Left renal cortex interstitium (tissue), 4 donors: ENCODE data around the gene MB21D2. TPM values are rescaled to one million over a fixed set of nuclear protein-coding genes. Genes with fewer than 3 reads are reported as not detected.

ENCODE experiments used
- DNase-seq, 4 donors: peaks; one replicate each; pipeline ENCODE4 v3.0.0-alpha.2; 2013; ENCODE audit warnings: low read depth in 4 of 4, low spot score in 2 of 4, missing footprints in 1 of 4
- polyA plus RNA-seq, 4 donors: library from polyadenylated mRNA; unstranded; fragments of 120-200 nt; gene quantifications; one replicate each; pipeline ENCODE4 v1.2.1, GENCODE V29; 2013; ENCODE audit not compliant: insufficient read length in 4 of 4

MB21D2 gene
- polyA plus RNA-seq, 4 donors: 14.0 to 16.5 (median 15.0) TPM

DNA sequence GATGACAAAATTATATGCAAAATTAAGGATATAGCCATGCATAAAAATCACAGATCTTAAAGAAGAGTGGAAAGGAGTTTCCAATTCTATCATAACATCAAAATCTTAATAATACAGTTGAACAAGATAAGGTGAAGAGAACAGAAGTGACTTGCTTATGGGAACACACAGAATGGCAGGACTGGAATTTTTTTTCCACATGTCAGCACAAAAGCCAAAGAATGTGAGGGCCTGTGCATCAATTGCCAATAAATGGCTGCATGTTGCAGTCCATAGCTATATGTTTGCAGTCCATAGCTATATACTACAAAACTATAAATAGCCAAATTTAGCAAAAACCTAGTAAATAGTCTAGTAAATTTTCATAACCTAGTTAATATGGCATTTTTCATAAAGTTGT lies 10.4 kb upstream of the MB21D2 start:
- no peak for DNase-seq

DNA sequence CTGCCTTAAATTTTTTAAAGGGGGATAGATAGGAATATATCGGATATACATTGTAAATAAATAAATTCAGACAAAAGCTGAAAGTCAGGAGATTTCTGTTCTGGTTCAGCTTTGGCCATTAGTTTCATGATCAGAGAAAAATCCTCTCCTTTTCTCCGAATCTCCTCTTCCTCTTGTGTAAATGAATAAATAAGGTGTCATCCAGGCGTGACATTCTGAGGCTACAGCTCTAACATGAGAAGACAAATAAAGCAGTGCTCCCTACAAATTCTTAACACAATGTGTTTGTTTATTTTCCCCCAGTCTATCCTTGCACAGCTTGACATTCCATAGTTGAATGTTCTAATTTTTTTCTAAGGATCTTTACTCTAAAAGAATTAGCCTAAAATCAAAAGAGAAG lies 9.4 kb upstream of the MB21D2 start:
- no peak for DNase-seq

DNA sequence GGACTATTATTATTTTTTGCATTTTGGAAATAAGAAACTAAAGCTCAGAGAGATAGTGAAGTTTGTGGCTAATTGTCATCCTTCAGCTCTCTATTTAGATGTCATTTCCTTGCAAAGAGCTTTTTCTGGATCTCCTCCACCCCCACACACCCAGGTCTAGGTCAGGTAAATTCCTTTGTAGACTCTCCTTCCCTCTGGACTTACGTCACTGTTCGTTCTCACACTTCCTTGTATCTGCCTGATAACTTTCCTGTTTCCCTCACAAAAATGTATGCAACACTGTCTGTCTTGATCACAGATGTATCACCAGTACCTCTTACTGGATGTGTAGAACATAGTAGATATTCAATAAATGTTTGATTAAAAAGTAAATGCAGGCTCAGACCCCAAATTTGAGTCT lies 6.1 kb upstream of the MB21D2 start:
- no peak for DNase-seq

DNA sequence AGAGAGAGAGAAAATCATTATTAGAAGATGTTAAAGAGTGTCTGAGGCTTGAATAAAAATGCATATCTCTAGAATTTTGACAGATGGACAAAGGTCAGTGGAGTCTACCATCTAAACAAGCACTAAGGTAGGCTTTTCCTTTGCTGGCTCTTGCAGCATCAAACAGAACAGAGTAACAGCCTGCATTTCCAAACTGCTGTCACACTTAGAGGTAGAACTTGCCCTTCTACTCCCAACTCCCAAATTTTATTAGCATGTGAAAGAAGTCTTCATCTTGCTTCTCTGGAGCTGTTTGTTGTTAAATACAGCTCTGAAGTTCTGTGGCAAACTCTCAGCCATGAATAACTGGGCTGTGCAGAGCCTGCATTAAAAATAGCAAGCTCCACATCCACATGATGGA lies 4.1 kb upstream of the MB21D2 start:
- no peak for DNase-seq

DNA sequence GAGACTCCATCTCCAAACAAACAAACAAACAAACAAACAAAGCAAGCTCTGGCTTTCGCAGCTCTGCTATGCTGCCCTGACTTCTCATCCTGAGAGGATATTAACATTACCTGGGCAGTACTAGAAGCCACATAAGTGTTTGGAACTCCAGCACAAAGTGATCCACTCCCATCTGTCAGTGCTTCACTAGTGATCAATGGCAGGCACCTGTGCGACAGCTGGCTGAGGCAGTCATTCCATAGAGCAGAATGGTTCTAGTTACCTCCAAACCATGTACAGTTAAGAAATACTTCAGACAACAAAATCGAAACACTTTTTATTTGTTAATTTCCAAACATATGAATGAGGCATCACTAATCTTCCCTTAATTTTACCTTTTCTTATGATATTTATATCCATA lies 2.8 kb upstream of the MB21D2 start:
- no peak for DNase-seq

DNA sequence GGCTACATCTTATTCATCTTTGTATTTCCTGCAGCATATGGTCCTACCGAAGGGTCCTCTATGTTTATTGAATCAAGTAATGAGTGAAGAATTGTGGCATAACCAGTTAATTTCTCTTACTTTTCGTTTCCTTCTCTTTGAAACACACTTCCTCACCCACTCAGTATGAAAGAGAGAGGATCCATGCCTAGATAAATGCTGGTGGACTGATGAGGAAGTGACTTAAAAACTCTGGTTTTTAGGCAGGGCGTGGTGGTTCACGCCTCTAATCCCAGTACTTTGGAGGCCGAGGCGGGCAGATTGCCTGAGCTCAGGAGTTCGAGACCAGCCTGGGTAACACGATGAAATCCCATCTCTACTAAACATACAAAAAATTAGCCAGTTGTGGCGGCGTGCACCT lies 2.2 kb upstream of the MB21D2 start:
- DNase-seq: no peak

DNA sequence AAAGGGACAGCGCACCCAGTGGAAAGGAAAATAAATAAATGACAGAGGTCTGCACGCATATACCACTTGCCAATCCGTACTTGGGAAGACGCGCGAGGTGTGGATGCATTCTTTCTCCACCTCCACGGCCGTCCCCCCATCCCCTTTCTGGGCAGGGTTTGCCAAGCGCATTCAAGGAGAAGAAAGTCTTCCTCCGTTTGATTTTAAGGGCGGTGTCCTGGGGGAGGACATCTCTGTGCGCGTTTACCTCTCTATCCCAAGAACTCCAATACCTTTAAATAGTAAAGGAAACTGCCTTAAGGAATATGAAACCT lies 576 bp upstream of the MB21D2 start:
- no peak for DNase-seq

DNA sequence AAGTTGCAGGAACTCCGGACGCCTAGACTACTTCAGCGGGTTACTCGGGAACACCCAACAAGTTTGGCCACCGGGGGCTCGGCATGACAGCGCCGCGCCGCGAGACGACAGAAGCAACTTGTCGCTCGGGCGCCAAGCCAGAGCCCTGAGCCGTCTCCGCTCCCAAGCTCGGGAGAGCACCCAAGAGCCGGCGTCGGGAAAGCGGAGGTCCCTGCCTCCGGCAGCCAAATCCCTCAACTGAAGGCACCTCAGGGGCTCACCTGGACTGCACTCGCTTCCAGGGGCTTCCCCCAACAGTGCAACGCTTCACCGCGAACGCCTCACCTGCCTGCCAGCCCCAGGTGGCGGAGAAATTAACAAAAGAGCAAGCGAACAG lies 640 bp downstream of the MB21D2 start:
- peak in 3 of 4 donors; percentile 42 to 61 (median 54) for DNase-seq

DNA sequence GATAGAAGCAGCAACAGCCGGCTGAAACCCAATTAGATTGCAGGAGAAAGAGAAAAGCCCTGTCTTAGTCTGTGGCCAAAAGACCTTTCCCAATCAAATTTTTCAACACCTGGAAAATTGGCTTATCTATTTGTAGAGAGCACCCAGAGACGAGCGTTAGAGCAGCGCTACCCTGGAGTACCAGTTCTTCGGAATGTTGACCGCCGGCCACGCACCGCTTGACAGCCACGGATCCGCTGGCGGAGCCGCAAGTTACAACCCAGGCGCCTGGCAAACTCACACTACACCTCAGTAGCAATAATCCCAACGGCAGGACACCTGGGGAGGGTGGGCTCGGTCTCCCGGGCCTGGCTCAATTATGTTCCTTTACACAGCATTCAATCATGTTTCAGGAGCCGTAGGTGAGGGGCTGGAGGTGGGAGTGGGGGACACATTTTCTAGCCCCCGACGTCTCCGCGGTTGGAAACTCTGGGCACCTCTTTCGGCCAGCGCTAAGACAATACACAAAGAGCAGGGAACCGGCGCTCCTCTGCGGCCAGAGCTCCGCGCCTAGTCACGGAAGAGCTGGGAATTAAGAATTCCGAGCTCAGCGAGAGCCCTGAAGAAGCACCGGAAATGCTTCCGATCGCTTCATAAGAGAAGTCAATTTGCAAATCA lies 1.2 kb downstream of the MB21D2 start:
- peak in 1 of 4 donors; percentile 53 for DNase-seq

DNA sequence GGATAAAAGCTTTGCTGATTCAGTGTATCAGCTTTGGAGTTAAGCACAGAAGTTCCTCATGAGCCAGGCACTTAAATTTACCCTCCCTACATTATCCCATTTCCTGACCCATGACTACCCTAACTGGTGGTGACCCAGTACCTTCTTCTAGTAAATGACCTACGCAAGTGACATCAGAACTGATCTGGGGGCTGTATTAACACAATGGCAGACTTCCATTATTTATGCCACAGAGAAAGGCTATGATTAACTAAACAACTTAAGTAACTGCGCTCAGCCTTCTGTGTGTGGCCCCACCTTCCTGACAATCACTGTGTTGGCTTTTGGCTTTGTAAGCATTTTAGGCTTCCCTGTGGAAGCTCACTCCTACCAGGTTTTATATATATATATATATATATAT lies 1.9 kb downstream of the MB21D2 start:
- no peak for DNase-seq

DNA sequence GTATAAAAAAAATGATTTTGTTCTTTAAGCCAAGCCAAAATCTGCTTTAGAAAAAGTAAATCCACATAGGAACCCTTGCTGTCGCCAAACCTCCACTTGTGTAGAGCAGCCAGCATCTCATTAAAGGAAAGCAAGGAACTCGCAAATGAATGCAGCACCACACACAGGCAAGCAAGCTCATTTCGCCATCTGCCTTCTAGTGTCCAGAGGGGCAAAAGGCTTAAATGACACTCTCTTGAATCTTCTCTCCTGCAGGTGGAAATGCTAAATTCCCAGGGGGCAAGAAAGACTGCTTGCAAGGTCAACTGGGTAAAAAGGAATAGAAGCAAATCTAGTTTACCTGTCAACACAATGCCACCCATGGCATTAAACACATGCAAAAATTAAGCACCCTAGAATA lies 2.4 kb downstream of the MB21D2 start:
- DNase-seq: peak in 1 of 4 donors; percentile 38

DNA sequence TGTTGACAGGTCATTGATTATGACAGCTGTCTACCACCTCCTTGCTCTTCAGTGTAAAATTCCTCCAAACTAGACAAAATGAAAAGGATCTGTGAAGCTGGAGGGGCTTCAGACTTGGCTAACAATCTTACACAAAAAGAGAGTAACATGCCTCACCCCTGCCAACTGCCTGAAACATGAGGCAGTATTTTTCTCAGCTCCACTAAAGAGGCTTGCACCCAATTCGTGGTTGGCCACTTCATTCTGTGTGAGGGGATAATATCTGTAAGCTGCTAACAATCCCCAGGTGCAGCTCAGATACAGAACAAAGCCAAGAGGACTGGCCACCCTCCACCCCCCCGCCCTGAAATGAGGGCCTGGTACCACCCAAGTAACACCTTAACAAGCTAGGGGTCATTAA lies 2.8 kb downstream of the MB21D2 start:
- no peak for DNase-seq

DNA sequence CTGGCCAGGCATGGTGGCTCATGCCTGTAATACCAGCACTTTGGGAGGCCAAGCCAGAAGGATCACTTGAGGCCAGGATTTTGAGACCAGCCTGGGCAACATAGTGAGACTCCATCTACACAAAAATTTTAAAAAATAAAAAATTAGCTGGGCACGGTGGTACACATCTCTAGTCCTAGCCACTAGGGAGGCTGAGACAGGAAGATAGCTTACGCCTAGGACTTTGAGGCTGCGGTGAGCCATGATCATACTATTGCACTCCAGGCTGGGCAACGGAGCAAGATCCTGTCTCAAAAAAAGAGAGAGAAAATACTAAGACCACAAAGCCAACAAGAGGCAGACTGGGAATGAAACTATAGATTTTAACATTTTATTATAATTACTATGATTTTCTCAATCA lies 4.1 kb downstream of the MB21D2 start:
- no peak for DNase-seq

DNA sequence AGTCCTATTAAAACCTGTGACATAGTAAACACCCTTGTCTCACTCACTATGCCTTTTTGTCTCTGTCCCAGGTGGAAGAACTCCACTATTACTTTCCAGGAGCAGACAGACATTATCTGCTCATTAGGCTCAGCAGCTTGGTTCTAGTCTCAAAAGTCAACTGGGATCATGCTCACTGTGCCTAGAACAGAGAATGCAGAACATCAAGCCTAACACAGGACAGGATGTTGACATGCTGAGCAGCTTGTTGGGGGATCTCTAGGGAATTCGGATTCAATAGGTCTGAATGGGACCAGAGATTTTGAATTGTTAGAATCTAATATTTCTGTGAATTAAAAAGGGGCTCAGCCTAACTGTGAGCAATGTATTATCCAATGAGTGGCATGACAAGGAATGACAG lies 6.4 kb downstream of the MB21D2 start:
- no peak for DNase-seq

DNA sequence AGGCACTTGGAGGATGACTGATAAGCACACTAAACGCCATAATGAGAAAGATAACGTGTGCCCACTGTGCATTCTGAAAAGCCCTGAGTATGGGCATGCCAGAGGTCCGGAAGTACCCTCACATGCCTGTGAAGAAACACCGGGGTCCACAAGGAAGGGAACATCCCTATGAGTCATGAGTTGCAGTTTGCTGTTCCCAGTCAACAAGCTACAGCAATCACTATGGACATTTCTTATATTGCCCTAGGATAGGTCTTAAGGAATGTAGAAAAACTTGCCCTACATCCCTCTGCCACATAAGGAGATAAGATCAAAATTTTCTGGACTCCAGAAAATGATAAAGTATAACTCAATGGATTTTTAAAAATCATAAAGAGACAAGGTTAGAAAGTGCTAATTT lies 9.9 kb downstream of the MB21D2 start:
- no peak for DNase-seq

DNA sequence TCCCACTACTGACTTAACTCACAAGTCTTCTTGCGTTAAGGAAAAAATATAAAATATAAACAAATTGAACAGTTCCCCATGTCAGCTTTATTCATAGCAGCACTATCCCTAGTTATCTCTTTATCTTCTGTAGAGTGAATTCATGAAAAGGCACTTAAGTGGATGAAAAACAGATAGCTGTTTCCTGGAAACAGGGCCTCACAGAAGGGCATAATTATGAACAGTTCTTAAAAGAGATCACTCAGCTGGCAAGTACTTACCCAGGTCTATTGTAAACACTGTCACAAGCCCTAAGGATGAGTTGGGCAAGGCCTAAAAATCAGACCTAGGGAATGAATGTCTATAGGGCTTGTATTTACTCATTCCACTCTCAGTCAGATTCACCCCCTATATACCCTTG lies 10.7 kb downstream of the MB21D2 start:
- DNase-seq: no peak

DNA sequence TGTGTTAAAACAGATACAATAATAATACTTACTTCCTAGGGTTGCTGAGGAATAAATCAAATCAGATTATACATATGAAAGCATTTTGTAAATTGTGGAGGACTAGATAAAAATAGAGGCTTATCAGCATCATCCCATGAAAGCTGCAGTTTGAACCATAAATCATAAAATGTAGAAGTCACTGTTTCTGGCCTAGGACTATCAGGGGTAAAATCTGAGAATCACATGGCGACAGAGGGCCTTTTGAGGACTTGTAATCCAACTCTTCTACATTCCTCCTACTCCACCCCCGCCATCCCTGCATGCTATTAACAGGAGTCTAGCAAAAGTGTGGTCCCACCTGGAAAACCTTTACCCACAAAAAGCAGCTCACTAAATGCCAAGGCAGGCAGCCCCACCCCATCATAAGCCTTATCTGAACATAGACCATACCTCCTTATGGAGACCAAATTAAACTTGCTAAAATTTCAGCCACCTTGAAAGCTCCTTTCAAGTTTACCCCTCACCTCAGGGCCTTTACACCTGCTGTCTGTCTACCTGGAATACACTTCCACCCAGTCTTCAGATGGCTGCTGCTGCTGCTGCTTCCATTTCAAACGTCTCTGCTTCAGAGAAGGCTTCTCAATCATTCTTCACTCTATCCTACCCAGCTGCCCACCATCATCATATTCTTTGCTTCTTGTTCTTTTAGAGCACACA lies 11.5 kb downstream of the MB21D2 start:
- no peak for DNase-seq

DNA sequence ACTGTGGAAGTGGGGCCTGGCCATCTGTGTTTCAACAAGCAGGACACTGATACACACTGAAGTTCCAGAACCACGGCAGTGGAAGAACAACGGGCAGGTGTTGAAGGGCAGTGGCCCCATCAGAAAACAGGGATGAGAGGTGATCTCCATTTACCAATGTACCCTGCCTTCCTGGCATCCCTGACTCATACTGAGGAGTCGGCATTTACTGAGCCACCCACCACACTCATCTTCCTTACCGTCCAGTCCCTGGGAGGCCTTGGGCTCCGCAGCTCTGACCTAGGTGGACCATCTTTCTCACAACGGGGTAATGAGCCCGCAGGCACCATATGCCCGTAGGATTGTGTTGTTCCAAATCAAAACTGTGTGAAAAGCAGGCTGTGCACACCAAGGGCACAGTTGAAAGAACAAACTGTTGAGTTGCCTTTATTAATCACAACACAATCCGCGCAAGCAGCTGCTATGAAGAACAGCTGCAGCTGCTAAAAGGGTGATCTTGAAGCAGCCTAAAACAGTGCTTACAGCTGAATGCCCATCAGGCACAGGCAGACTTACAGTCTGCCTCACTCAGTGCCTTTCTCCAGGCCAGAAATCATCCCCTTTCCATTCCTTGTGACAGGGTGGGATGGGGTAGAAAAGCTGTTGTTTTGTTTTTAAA lies 12.9 kb downstream of the MB21D2 start:
- no peak for DNase-seq

DNA sequence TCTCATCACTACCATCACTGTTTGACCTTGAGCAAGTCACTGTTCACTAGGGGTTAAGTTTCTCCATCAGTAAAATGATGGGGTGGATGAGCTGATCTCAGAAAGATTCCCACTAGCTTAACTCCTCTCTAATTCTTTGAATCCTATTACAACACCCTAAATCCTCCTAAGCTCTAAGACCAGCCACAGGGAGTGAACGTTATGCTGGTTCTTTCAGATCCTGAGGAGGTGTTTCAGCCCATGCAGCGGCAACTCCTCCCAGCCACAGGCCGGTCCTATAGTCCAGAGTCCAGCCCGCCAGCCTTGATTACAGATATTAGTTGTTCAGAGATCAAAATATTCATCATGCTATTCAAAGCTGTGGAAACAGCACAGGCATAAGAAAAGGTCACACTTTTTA lies 15.1 kb downstream of the MB21D2 start:
- no peak for DNase-seq

DNA sequence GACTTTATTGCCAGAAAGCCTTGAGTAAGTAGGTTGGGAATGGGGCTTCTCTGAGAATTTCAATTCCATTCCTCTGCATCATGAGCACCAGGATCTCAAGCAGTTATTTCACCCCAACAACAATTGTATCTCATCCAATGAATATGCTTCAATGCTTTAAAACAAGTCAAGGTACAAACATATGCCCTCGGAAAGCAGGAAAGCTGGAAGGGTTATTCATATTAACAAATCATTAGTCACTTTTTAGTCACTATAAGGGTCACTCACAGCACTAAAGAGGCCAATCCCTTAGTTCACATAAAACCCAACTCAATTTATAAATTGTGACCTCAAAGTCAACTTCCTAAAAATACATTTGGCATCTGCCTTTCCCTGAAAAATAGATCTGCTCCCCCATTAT lies 16.2 kb downstream of the MB21D2 start:
- no peak for DNase-seq

DNA sequence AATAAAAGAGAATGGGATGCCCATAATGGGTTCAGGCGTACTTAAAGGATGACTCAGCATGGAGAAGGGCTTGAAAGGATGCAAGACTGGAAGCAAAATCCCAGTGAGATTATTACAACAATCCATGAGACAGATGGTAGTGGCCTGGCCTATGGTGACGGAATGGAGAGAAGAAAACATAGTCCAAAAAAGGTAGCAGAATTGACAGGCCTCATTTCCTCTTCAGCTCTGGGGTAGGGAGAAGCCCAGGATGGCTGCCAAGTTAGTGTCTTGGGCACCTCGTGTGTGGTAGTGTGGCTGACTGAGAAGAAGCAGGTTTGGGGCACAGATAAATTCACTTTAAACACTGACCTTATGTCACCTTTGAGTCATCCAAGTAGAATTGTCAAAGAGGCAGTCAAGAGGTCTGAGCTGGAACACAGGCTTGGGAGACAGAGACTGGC lies 18.1 kb downstream of the MB21D2 start:
- no peak for DNase-seq

DNA sequence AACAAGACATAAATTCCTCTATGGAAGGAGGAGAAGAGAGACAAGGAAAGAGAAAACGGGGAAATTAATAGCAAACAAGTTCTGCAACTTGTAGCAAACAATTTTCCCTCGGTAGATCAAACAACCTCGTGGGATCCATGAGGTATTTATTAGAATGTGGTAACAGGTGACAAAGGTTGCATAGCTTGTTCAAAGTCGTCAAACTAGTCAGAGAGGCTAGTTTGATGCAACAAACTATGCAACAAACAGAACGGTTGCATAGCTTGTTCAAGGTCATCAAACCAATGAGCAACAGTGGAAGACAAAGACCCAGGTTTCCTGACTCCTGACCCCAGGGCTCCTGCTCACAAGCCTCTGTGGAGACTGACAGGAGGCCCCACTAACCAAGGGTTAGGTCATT lies 20.7 kb downstream of the MB21D2 start:
- DNase-seq: no peak
